ENCODE data around the gene CEP131. TPM values are rescaled to one million over a fixed set of nuclear protein-coding genes. Genes with fewer than 3 reads are reported as not detected.

CEP131 gene
- total and polyA plus RNA-seq, 7 donors: 1.8 to 11.6 (median 5.0) TPM

GRCh38 chr17:81245665-81246342 lies 23.0 kb upstream of the CEP131 start:
- no peaks in the 10 kb centered on the region for H3K9me3 ChIP-seq
- no peaks in the 10 kb centered on the region for H3K27me3 ChIP-seq
- H3K4me1 ChIP-seq: peaks cover 0 to 8% (median 1%) of the 10 kb centered on the region in 4 donors
- no peak for DNase-seq
- peaks cover 0 to 23% (median 0%) of the 10 kb centered on the region in 4 donors for H3K36me3 ChIP-seq
- TF ChIP-seq POLR2A (IDR thresholded peaks at IDR 0.05) (no peak), POLR2AphosphoS5 (IDR thresholded peaks at IDR 0.05) (peak in 1 of 4 donors; percentile 3), CTCF (IDR thresholded peaks at IDR 0.05) (no peak), EP300 (IDR thresholded peaks at IDR 0.05) (no peak)
- no peak overlapping the region for H3K27ac ChIP-seq
- intact Hi-C loops (cut with DNase I): no loop called here
- H3K4me3 ChIP-seq: no peak overlapping the region
- WGBS, 2 donors: 88 to 90% methylated on average over 37 of the region's 37 CpGs

- WGBS, 2 donors: 84 to 85% methylated on average over 25 of the region's 25 CpGs
- TF ChIP-seq CTCF (IDR thresholded peaks at IDR 0.05) (no peak), EP300 (IDR thresholded peaks at IDR 0.05) (no peak), POLR2A (IDR thresholded peaks at IDR 0.05) (no peak), POLR2AphosphoS5 (IDR thresholded peaks at IDR 0.05) (no peak)
- no peak for DNase-seq
- H3K9me3 ChIP-seq: no peaks in the 10 kb centered on the region
- H3K27me3 ChIP-seq: no peaks in the 10 kb centered on the region
- intact Hi-C loops (cut with DNase I): no loop called here
- H3K36me3 ChIP-seq: peaks cover 0 to 18% (median 0%) of the 10 kb centered on the region in 4 donors
- H3K27ac ChIP-seq: no peak overlapping the region
- H3K4me3 ChIP-seq: no peak overlapping the region
- peaks cover 0 to 15% (median 8%) of the 10 kb centered on the region in 4 donors for H3K4me1 ChIP-seq
Measured at GRCh38 chr17:81245024-81245664, 22.4 kb upstream of the CEP131 start.

- Histone ChIP-seq H3K4me3 (no peak overlapping the region), H3K27me3 (no peaks in the 10 kb centered on the region), H3K4me1 (peaks cover 0 to 19% (median 14%) of the 10 kb centered on the region in 4 donors), H3K27ac (no peak overlapping the region), H3K36me3 (peaks cover 0 to 13% (median 0%) of the 10 kb centered on the region in 4 donors), H3K9me3 (no peaks in the 10 kb centered on the region)
- DNase-seq: no peak
- 79 to 80% methylated on average over 24 of the region's 24 CpGs for WGBS, 2 donors
- TF ChIP-seq POLR2AphosphoS5 (IDR thresholded peaks at IDR 0.05) (no peak), POLR2A (IDR thresholded peaks at IDR 0.05) (no peak), EP300 (IDR thresholded peaks at IDR 0.05) (no peak), CTCF (IDR thresholded peaks at IDR 0.05) (no peak)
- intact Hi-C loops (cut with DNase I): loop anchor here (5.0 kb wide), 1 partner anchor 257 kb away; no protein-coding TSS in a partner anchor
Measured at GRCh38 chr17:81244358-81245023, 21.7 kb upstream of the CEP131 start.

DNA sequence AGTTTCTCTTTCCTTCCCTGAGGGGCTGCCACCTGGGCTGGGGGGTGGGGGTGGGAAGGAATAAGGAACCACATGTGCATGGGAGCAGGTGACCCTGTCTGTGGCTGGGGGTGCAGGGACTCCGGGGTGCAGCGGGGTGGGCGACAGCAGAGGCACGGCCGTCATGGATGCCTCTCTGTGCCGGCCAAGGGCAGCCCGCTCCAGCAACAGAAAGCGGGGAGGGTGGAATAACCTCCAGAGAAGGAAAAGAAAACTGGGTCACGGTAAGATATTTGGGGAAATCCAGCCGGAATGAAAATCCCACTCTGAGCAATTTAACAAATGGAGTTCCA lies 20.5 kb upstream of the CEP131 start:
- Histone ChIP-seq H3K27me3 (no peaks in the 10 kb centered on the region), H3K4me3 (no peak overlapping the region), H3K36me3 (peaks cover 0 to 9% (median 0%) of the 10 kb centered on the region in 4 donors), H3K4me1 (peaks cover 0 to 22% (median 15%) of the 10 kb centered on the region in 4 donors), H3K9me3 (no peaks in the 10 kb centered on the region), H3K27ac (no peak overlapping the region)
- TF ChIP-seq CTCF (IDR thresholded peaks at IDR 0.05): no peak
- TF ChIP-seq POLR2A (IDR thresholded peaks at IDR 0.05): no peak
- no peak for TF ChIP-seq EP300 (IDR thresholded peaks at IDR 0.05)
- no peak for TF ChIP-seq POLR2AphosphoS5 (IDR thresholded peaks at IDR 0.05)
- 90 to 91% methylated on average over 10 of the region's 10 CpGs for WGBS, 2 donors
- intact Hi-C loops (cut with DNase I): loop anchor here (5.0 kb wide), 1 partner anchor 256 kb away; no protein-coding TSS in a partner anchor
- DNase-seq: no peak

Data from sigmoid colon (tissue), 7 donors.